BLaER1 treated with 17β-estradiol and CSF1 and Interleukin-3, amounts not matched to agents 10 nM and 100 nM (cell line): Measurements from ENCODE around the gene SRPK2.

ENCODE experiments used
- H3K27ac ChIP-seq, 11 experiments: shearing (Covaris generic); formaldehyde crosslinking; 2 replicates each; pipeline ENCODE4 v1.8.1; 2022
- H3K27me3 ChIP-seq, 11 experiments: shearing (Covaris generic); formaldehyde crosslinking; 2 replicates each; pipeline ENCODE4 v1.8.1; 2022
- H3K36me3 ChIP-seq, 11 experiments: shearing (Covaris generic); formaldehyde crosslinking; 2 replicates each; pipeline ENCODE4 v1.8.1; 2022
- H3K4me1 ChIP-seq, 10 experiments: shearing (Covaris generic); formaldehyde crosslinking; 2 replicates each; pipeline ENCODE4 v1.8.1; 2022
- H3K4me2 ChIP-seq, 11 experiments: shearing (Covaris generic); formaldehyde crosslinking; 2 replicates each; pipeline ENCODE4 v1.8.1; 2022
- H3K4me3 ChIP-seq, 10 experiments: shearing (Covaris generic); formaldehyde crosslinking; 2 replicates each; pipeline ENCODE4 v1.8.1; 2022
- H3K9ac ChIP-seq, 11 experiments: shearing (Covaris generic); formaldehyde crosslinking; 2 replicates each; pipeline ENCODE4 v1.8.1; 2022
- H3K9me3 ChIP-seq, 11 experiments: shearing (Covaris generic); formaldehyde crosslinking; replicated peaks in 1 of 11; 2 replicates each; pipeline ENCODE4 v1.8.1; 2022
- H4K20me1 ChIP-seq, 11 experiments: shearing (Covaris generic); formaldehyde crosslinking; 2 replicates each; pipeline ENCODE4 v1.8.1; 2022
- Cebpa-rat ChIP-seq, 11 experiments: shearing (Covaris generic); IDR thresholded peaks; 2 replicates each; pipeline ENCODE4 v1.8.1; 2022

SRPK2 gene

DNA sequence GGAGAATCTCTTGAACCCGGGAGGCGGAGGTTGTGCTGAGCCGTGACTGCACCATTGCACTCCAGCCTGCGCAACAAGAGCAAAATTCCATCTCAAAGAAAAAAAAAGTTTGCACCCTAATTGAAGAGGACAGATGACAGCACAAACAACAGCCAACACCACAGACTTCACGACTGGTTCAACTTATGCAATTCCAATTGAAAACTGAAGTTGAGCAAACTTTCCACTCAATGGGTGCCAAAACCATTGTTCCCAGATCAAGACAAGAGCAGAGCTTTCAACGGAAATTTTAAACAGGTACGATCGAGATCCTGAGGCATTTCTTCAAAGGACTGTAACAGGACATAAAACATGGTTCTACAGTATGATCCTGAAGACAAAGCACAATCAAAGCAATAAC, 225.0 kb downstream of the SRPK2 start:
- Histone ChIP-seq H3K9ac (no peak overlapping the region), H3K4me3 (no peak overlapping the region), H3K36me3 (peaks cover 63 to 90% (median 71%) of the 10 kb centered on the region in 11 experiments), H3K27me3 (no peaks in the 10 kb centered on the region), H3K27ac (no peak overlapping the region), H4K20me1 (no peaks in the 10 kb centered on the region; a peak in 1 of 22 replicates), H3K9me3 (peaks cover 0 to 13% (median 9%) of the 10 kb centered on the region in 11 experiments; a peak in 17 of 22 replicates), H3K4me1 (no peaks in the 10 kb centered on the region), H3K4me2 (no peak overlapping the region)
- no peak for TF ChIP-seq Cebpa-rat (IDR thresholded peaks at IDR 0.05)

GRCh38 chr7:105161366-105161765, 227.4 kb downstream of the SRPK2 start:
- H3K27ac ChIP-seq, result no peak overlapping the region
- H3K36me3 ChIP-seq, result peaks cover 45 to 89% (median 58%) of the 10 kb centered on the region in 11 experiments
- peaks cover 0 to 10% (median 9%) of the 10 kb centered on the region in 11 experiments; a peak in 17 of 22 replicates for H3K9me3 ChIP-seq
- H4K20me1 ChIP-seq, result peaks cover 0 to 5% (median 0%) of the 10 kb centered on the region in 11 experiments; a peak in 1 of 22 replicates
- no peak overlapping the region for H3K4me3 ChIP-seq
- H3K9ac ChIP-seq, result no peak overlapping the region
- H3K4me1 ChIP-seq, result no peaks in the 10 kb centered on the region
- no peak for TF ChIP-seq Cebpa-rat (IDR thresholded peaks at IDR 0.05)
- H3K27me3 ChIP-seq, result no peaks in the 10 kb centered on the region
- H3K4me2 ChIP-seq, result no peak overlapping the region

- no peaks in the 10 kb centered on the region for H3K9me3 ChIP-seq
- H3K4me3 ChIP-seq, result no peak overlapping the region
- H3K9ac ChIP-seq, result no peak overlapping the region
- no peak for TF ChIP-seq Cebpa-rat (IDR thresholded peaks at IDR 0.05)
- no peaks in the 10 kb centered on the region for H3K4me1 ChIP-seq
- H3K36me3 ChIP-seq, result peaks cover 25 to 89% (median 45%) of the 10 kb centered on the region in 11 experiments; a peak in 21 of 22 replicates
- H3K4me2 ChIP-seq, result no peak overlapping the region
- H3K27me3 ChIP-seq, result no peaks in the 10 kb centered on the region
- no peak overlapping the region for H3K27ac ChIP-seq
- peaks cover 0 to 6% (median 0%) of the 10 kb centered on the region in 11 experiments; a peak in 2 of 22 replicates for H4K20me1 ChIP-seq
These were observed 231.4 kb downstream of the SRPK2 start for GRCh38 chr7:105157278-105157677.

DNA sequence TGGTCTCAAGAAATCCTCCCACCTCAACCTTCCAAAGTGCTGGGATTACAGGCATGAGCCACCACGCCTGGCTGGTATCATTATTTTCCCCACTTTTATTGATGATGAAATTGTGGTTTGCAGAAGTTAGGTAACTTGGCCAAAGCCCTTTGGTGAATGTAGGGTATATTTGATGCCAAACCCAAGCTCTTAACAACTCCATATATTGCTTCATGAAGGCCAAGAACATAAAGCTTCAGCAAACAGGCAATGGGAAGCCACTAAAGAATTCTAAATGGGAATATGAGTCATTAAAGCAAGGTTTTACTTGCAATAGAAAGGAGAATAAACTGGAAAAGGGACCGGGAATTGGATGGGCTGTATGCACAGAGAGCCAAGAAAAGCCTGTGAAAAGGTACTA, 232.0 kb downstream of the SRPK2 start:
- Histone ChIP-seq H3K4me1 (no peaks in the 10 kb centered on the region), H3K4me3 (no peak overlapping the region), H3K27ac (no peak overlapping the region), H4K20me1 (peaks cover 0 to 6% (median 0%) of the 10 kb centered on the region in 11 experiments; a peak in 2 of 22 replicates), H3K4me2 (no peak overlapping the region), H3K36me3 (peaks cover 25 to 92% (median 45%) of the 10 kb centered on the region in 11 experiments; a peak in 21 of 22 replicates), H3K27me3 (no peaks in the 10 kb centered on the region), H3K9me3 (no peaks in the 10 kb centered on the region), H3K9ac (no peak overlapping the region)
- TF ChIP-seq Cebpa-rat (IDR thresholded peaks at IDR 0.05), result no peak

- H3K4me1 ChIP-seq, result peaks cover 0 to 18% (median 5%) of the 10 kb centered on the region in 10 experiments; a peak in 10 of 20 replicates
- no peak overlapping the region for H3K4me2 ChIP-seq
- no peak overlapping the region for H3K9ac ChIP-seq
- peaks cover 18 to 75% (median 45%) of the 10 kb centered on the region in 11 experiments; a peak in 21 of 22 replicates for H3K36me3 ChIP-seq
- H3K27me3 ChIP-seq, result no peaks in the 10 kb centered on the region
- H3K9me3 ChIP-seq, result no peaks in the 10 kb centered on the region
- H4K20me1 ChIP-seq, result peaks cover 0 to 10% (median 0%) of the 10 kb centered on the region in 11 experiments; a peak in 2 of 22 replicates
- no peak for TF ChIP-seq Cebpa-rat (IDR thresholded peaks at IDR 0.05)
- no peak overlapping the region for H3K4me3 ChIP-seq
- H3K27ac ChIP-seq, result no peak overlapping the region
These were observed 234.6 kb downstream of the SRPK2 start for GRCh38 chr7:105154084-105154483.

DNA sequence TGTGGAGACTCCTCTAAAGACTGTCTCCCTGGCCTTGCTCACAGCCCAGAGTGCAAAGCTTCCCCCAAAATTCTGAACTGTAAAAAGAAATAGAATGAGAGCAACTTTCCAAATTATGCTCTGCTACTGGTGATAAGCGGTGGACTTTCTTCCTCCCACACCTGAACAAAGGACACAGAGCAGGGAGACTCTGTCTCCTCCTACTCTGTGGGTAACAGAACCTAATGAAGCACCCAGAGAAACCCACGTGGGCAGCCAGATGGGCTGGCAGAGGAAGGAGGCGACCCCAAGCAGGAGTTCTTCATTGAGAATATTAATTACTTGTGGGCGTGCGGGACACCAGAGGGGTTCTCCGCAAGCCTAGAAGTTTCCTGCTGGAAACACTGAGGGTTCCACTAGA, 235.2 kb downstream of the SRPK2 start:
- Histone ChIP-seq H3K9ac (no peak overlapping the region), H3K27ac (no peak overlapping the region), H3K9me3 (no peaks in the 10 kb centered on the region), H3K4me1 (peaks cover 0 to 18% (median 5%) of the 10 kb centered on the region in 10 experiments; a peak in 10 of 20 replicates), H4K20me1 (peaks cover 0 to 10% (median 0%) of the 10 kb centered on the region in 11 experiments; a peak in 2 of 22 replicates), H3K4me3 (no peak overlapping the region), H3K4me2 (no peak overlapping the region), H3K27me3 (no peaks in the 10 kb centered on the region), H3K36me3 (peaks cover 18 to 72% (median 45%) of the 10 kb centered on the region in 11 experiments; a peak in 21 of 22 replicates)
- TF ChIP-seq Cebpa-rat (IDR thresholded peaks at IDR 0.05), result no peak

- H3K9me3 ChIP-seq, result no peaks in the 10 kb centered on the region
- TF ChIP-seq Cebpa-rat (IDR thresholded peaks at IDR 0.05), result no peak
- no peaks in the 10 kb centered on the region for H3K27me3 ChIP-seq
- H3K27ac ChIP-seq, result no peak overlapping the region
- no peak overlapping the region for H3K9ac ChIP-seq
- no peak overlapping the region for H3K4me3 ChIP-seq
- H3K4me2 ChIP-seq, result no peak overlapping the region
- peaks cover 0 to 10% (median 0%) of the 10 kb centered on the region in 11 experiments; a peak in 2 of 22 replicates for H4K20me1 ChIP-seq
- peaks cover 0 to 18% (median 5%) of the 10 kb centered on the region in 10 experiments; a peak in 10 of 20 replicates for H3K4me1 ChIP-seq
- peaks cover 22 to 64% (median 32%) of the 10 kb centered on the region in 11 experiments; a peak in 21 of 22 replicates for H3K36me3 ChIP-seq
These were observed 237.6 kb downstream of the SRPK2 start for GRCh38 chr7:105151152-105151551.

- Histone ChIP-seq H3K9ac (no peak overlapping the region), H3K4me1 (peaks cover 0 to 18% (median 5%) of the 10 kb centered on the region in 10 experiments; a peak in 10 of 20 replicates), H3K27ac (peak overlapping the region in 1 of 11 experiments; percentile 45; a peak in 1 of 22 replicates), H3K9me3 (no peaks in the 10 kb centered on the region), H3K4me2 (peak overlapping the region in 5 of 11 experiments; percentile 48 to 70 (median 58); a peak in 9 of 22 replicates), H3K27me3 (no peaks in the 10 kb centered on the region), H3K36me3 (peaks cover 17 to 65% (median 33%) of the 10 kb centered on the region in 11 experiments; a peak in 19 of 22 replicates), H4K20me1 (peaks cover 0 to 10% (median 0%) of the 10 kb centered on the region in 11 experiments; a peak in 2 of 22 replicates), H3K4me3 (no peak overlapping the region)
- no peak for TF ChIP-seq Cebpa-rat (IDR thresholded peaks at IDR 0.05)
These were observed 238.9 kb downstream of the SRPK2 start for GRCh38 chr7:105149827-105150226.

DNA sequence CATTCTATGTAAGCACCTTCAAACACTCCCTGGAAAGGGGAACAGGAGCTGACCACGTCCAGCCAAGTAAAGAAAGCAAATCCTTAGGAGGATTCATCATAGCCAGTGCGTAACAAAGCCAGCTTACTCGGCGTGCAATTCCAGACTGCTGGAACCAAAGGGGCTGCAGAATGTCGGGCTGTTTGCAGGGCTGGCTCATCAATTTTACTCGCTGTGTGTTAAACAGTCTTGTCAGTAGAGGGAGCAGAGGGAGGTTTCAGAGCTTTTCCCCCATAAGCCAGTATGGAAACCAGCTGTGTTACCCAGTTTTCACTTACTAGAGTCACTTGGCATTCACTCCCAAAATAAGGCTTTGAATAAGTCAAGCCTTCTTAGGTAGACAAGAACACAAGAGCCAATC, 247.7 kb downstream of the SRPK2 start:
- Histone ChIP-seq H3K4me1 (no peaks in the 10 kb centered on the region), H3K27me3 (no peaks in the 10 kb centered on the region), H4K20me1 (peaks cover 0 to 26% (median 18%) of the 10 kb centered on the region in 11 experiments; a peak in 10 of 22 replicates), H3K4me2 (no peak overlapping the region), H3K9me3 (no peaks in the 10 kb centered on the region), H3K4me3 (no peak overlapping the region), H3K9ac (no peak overlapping the region), H3K27ac (no peak overlapping the region), H3K36me3 (peaks cover 73 to 100% (median 92%) of the 10 kb centered on the region in 11 experiments)
- no peak for TF ChIP-seq Cebpa-rat (IDR thresholded peaks at IDR 0.05)
